ENCODE measurements around the gene PRRT1B.
"Not testable (repeated sequence)": the region's sequence is repeated elsewhere in the genome, so short reads cannot be mapped to it uniquely, and the experiment has no call there.

PRRT1B gene

DNA sequence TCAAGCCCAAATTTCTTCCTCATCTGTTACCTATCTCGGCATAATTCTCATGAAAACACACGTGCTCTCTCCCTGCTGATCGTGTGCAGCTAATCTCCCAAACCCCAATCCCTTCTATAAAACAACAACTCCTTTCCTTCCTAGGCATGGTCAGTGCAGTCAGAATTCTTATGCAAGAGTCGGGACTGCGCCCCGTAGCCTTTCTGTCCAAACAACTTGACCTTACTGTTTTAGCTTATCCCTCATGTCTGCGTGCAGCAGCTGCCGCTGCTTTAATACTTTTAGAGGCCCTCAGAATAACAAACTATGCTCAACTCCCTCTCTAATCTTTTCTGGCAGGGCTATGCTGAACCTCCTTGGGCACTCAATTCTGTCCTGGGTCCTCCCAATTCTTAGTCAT, 5.1 kb downstream of the PRRT1B start:
- not testable (repeated sequence) for DNase-seq (ENCODE audit: low read depth)

DNA sequence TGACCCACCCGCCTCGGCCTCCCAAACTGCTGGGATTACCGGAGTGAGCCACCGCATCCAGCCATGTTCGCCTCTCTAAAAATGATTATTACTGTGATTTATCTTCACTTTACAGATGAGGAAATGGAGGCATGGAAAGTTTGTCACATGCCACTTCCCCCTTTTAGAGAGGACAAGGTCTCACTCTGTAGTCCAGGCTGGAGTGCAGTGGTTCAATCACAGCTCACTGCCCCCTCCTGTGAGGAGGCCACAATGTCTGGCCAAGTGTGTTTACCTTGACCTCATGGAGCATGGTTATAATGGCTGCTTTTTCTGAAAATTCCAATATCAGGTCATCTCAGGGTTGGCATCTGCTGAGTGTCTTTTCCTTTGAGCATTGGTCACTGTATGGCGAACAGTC, 6.7 kb downstream of the PRRT1B start:
- DNase-seq (ENCODE audit: low read depth), result no peak

DNA sequence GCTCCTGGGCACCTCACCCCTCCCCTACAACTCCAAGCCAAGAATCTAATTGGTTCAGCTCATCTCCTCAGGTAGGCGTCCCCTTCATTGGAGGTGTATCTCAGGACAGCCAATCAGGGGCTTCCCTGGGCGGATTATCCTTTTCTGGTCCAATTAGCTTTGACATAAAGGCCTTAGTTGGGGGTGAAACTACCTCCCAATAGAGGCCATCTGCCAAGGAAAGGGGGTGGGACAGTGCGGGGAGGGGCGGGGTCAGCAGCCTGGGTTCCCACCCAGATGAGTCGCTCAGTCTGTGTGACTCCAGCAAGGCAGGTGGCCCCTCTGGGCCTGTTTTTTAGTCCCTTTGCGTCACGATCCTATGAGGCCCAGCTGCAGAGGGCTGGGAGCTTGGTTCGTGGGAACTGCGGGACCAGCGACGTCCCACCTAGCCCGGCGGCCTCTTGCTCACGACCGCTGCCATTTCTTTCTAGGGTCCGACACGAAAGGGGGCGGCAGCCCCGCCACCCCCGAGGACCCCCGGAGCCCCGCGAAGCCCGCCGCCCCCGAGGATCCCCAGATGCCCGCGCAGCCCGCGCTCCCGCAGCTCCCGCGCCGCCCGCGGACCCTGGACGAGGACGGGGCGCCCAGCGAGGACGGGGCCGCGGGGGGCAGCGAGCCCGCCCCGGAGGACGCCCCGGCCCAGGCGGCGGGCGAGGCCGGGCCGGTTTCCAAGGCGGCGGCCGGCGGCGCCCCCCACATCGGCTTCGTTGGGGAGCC, 8.9 kb downstream of the PRRT1B start:
- DNase-seq (ENCODE audit: low read depth), result no peak

- DNase-seq (ENCODE audit: low read depth), result no peak
Observed at GRCh38 chr9:131554843-131555351, 9.6 kb downstream of the PRRT1B start.

DNA sequence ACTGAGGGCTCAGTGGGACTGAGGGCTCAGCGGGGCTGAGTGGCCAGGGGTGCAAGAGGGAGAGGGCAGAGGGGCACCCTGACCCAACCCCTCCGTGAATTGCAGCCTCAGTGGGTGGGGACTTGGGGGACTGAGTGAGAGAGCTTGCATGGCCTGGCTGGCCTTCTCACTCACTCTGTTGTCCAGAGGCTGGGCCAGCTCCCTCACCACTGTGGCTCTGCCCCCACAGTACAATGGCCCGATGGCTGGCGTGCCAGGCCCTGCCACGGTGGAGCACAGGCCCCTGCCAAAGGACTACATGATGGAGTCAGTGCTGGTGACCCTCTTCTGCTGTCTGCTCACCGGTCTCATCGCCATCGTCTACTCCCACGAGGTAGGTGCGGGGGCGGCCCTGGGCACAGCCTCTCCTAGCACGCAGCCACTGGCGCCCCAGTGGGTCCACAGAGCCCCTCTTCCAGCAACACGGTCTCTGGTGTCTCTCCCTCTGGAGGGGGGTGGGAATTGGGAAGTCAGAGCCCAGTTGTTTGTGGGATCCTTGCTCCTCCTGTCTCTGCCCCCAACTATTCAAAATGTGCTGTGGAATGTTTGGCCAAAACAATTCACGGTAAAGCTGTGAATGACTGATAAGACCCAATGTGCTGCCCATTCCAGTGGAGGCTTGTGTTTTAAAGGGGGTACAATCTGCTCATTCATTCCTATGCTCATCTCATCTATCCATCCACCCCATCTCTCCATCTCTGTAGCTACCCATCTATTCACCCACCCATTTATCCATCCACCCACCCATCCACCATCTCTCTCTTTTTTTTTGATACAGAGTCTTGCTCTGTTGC, 10.7 kb downstream of the PRRT1B start:
- DNase-seq (ENCODE audit: low read depth), result no peak

- no peak for DNase-seq (ENCODE audit: low read depth)
Observed at GRCh38 chr9:131557855-131558548, 12.7 kb downstream of the PRRT1B start.

GRCh38 chr9:131559421-131560000, 14.2 kb downstream of the PRRT1B start:
- no peak for DNase-seq (ENCODE audit: low read depth)

DNA sequence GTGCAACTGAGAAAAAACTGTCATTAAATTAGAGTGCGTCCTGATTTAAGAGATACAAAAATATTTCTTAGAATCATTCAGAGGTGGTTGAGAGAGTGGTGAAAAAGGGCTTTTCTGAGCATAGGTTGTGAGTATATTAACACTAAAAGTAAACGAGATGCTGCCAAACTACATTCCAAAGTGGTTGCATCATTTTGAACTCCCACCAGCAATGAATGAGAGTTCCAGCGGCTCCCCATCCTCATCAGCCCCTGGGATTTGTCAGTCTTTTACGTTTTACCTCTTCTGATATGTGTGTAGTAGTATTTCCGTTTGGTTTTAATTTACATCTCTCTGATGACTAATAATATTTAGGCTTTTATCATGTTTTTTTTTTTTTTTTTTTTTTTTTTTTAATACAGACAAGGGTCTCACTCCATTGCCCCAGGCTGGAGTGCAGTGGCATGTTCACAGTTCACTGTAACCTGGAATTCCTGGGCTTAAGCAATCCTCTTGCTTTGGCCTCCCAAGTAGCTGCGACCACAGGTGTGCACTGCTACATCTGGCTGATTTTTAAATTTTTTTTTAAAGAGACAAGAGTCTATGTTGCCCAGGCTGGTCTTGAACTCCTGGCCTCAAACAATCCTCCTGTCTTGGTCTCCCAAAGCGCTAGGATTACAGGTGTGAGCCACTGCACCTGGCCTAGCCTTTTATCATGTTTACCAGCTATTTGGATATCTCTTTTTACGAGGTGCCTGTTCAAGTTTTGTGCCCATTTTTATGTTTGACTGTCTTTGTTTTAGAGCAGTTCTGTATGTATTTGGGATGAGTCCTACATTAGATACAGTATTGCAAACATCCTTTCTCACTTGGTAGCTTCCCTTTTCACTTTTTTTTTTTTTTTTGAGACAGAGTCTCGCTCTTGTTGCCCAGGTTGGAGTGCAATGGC, 17.0 kb downstream of the PRRT1B start:
- DNase-seq (ENCODE audit: low read depth), result no peak

DNA sequence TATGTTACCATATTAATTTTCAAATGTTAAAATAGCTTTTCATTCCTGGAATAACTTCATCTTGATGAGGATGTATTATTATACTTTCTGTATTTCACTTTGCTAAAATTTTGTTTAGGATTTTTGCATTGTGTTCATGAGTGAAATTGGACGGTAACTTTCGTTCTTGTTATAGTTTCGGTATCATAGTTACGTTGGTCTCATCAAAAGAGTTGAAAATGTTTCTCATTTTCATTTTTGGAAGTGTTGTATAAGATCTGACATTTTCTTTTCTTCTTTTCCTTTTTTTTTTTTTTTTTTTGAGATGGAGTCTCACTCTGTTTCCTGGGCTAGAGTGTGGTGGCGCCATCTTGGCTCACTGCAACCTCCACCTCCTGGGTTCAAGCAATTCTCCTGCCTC, 20.0 kb downstream of the PRRT1B start:
- DNase-seq (ENCODE audit: low read depth), result no peak

DNA sequence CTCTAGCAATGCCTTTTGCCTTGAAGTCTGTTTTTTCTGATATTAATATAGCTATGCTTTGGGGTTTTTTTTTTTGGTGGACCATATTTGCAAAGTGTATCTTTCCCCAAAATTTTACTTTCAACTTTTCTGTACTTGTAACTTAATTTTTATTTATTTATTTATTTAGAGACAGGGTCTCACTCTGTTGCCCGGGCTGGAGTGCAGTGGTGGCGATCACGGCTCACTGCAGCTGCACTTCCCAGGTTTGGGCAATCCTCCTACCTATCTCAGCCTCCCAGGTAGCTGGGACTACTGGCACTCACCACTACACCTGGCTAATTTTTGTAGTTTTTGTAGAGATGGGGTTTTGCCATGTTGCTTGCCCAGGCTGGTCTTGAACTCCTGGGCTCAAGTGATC, 20.8 kb downstream of the PRRT1B start:
- DNase-seq (ENCODE audit: low read depth), result no peak

DNA sequence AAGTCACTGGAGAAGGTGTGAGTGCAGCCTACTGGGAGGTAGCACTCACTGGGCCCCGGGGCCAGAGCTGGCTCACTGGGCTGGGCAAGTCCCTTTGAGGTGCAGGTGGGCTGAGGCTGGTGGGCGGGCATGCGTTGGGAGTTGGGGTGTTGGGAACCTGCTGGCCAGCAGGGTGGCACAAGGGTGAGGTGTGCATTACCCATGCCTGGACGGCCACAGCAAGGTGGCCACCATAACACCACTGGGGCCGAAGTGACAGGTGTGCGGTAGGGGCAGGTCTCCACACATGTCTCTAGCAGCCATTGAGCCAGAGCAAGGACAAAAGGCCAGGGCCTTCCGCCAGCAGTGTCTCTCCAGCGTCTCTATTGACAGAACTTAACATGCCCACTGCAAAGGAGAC, 22.6 kb downstream of the PRRT1B start:
- no peak for DNase-seq (ENCODE audit: low read depth)

DNA sequence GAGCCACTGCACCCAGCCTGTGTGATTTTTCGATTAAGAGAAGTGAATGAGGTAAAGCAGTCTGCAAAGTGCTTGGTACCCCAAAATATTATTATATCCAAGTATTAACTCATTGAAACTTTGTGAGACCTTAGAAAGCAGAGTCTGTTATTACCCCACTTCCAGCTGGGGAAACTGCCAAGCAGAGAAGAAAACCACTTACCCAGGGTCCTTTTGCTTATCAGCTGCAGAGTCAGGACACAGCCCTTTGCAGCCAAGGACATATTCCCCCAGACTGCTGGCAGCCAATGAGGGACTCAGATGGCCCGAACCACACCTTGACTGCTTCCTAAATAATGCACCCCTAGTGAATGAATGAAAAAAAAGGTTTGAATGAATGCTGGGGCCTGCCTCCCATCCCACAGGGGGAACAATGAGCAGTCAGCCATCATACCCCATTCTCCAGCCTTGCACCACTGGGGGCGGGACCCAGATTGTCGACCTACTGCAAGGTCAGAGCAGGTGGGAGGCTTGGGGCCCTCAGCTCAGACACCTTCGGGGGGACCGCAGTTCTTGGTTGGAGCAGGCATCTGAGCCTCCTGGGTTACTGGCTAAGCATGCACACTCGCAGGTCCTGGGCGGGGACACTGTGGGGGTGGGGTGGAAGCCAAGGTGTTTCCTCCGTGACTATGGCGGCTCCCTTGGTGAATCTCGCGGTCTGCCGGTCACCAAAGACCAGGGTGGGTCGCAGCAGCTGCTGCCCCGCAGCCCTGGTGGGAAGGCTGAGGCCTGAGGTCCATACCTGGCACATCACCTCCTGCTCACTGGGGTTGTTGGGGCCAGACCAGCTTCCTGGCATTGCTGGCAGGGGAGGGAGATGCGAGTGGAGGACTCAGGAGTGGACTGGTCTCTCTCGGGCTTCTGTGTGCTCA, 29.7 kb downstream of the PRRT1B start:
- no peak for DNase-seq (ENCODE audit: low read depth)

DNA sequence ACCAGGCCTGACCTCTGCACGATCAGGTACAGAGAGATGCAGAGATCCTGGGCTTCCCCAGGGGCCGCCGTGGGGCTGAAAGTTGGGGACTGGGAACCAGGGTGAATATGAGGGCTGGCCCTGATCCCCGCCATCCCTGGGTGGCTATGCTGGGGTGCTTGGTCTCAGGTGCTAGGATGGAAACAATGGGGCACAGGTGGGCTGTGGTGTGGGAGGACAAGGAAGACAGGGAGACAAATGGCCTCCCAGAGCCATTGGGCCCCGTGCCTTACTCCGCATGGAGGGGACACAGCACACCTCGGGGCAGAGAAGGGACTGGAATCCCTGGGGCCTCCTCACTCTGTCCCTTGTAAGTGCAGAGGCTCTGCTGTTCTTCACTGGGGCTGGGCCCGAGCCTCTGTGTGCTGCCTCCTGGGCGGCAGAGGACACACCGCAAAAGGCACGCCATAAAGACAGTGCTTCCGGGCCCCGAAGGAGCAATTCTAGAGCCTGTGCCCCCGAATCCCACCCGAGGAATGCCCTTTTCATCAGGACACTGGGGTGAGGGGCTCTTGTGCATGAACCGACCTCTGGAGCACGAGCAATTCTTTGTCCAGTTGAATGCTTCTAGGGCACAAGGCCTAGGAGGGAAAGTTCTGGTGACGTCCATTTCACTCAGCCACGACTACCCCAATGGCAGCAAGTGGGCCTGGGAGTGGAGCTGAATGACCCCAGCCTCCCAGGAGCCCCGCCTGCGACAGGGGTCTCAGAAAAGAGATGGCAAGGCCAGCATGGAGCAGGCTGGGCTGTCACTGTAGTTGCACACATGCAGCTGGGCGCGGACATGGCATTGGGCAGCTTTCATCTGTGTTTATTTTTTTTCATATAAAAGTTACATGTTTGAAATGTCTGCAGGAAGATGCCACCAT, 30.9 kb downstream of the PRRT1B start:
- no peak for DNase-seq (ENCODE audit: low read depth)

DNA sequence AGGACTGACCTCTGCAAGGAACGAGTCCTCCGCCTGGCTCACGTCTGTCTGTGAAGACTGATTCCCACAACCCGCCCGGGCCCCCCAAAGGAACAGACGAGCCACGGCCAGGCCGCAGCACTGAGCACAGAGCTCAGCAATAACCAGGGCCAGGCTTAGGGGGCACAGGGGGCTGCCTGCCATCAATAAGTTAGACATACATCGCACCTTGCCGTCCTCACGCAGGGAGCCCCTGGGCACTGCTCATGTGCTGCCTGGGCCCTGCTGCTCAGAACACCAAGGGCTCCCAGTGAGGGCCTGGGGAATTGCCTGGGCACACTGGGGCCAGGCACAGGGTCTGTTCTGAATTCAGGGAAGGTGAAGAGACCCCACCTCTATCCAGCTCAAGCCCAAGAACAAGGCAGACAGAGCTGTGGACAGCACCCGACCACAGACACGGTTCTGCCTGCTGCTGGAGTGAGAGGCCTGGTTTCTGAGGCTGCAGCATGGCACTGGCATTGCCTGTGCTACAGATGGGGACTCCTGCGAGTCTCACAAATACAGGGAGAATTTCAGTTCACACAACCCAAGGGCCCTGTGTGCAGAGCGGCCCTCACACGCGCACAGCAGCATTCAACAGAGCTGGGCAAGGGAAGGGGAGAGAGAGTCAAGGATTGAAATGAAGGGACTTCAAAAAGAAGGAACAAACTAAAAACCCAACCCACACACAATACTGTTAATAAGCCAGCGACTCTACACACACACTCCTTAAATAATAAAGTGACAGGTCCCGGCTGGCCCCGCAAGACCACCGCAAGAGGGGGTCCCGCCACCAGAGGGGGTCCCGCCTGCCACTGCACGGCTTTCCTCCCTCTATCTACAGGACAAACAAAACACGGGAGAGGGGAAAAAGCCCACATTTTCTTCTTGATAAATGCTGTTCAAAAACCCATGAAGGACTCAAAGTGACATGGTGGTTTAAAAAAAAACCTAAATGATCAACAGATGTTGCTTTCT, 32.0 kb downstream of the PRRT1B start:
- no peak for DNase-seq (ENCODE audit: low read depth)

GRCh38 chr9:131578021-131578420, 32.7 kb downstream of the PRRT1B start:
- DNase-seq (ENCODE audit: low read depth), result no peak

- DNase-seq (ENCODE audit: low read depth), result peak; percentile 34
Observed at GRCh38 chr9:131578731-131579504, 33.6 kb downstream of the PRRT1B start.

DNA sequence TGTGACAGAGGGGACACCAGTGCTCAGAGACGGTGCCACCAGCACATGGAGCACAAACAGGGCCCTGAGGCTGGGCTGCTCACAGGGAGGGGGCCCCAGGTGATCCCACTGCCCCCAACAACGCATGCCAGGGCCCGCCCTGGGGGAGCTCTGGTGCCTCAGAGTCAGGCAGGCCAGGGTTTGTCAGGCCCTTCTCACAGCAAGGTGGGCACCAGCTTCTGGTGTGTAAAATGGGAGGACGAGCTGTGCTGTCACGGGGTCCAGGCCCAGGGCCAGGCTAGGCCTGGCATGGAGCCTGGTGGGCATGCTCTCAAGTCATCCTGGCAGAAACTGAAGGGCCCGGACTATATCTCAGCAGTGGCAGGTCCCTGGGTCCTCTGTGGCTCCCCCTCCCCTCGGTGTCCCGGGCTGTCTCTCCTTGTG, 34.5 kb downstream of the PRRT1B start:
- no peak for DNase-seq (ENCODE audit: low read depth)

All from activated gamma-delta T cell treated with anti-CD3 and anti-CD28 coated beads, Interleukin-2, amount 50 U/mL, for 16 hours (primary cell).